SU-DHL-6 (cell line): ENCODE data around the gene PTGES2.

Source experiments
- CTCF ChIP-seq: fragments of 200-600 bp; sonication (generic); IDR thresholded peaks from one replicate; pipeline ENCODE4 v1.5.1; 2017; ENCODE audit warnings: antibody characterized with exemption, mild to moderate bottlenecking, low read length, moderate library complexity; ENCODE audit not compliant: insufficient read depth, poor library complexity, severe bottlenecking
- EZH2phosphoT487 ChIP-seq: fragments of 200-600 bp; sonication (generic), shearing (Covaris generic); conservative IDR thresholded peaks from 2 replicates; pipeline ENCODE4 v1.6.1; 2018; ENCODE audit warnings: mild to moderate bottlenecking, antibody characterized with exemption, low read length, moderate library complexity, mixed read lengths

- TF ChIP-seq CTCF = no peak
- TF ChIP-seq EZH2phosphoT487 = no peak
Measured at GRCh38 chr9:128107468-128108268, 19.9 kb downstream of the PTGES2 start.
